NCI-H1694 (cell line): ENCODE results near the gene CIDEB.

Experiments used
- DNase-seq: peaks from one replicate; lab custom pipeline; 2025; lab: John Stamatoyannopoulos, UW

CIDEB gene

DNA sequence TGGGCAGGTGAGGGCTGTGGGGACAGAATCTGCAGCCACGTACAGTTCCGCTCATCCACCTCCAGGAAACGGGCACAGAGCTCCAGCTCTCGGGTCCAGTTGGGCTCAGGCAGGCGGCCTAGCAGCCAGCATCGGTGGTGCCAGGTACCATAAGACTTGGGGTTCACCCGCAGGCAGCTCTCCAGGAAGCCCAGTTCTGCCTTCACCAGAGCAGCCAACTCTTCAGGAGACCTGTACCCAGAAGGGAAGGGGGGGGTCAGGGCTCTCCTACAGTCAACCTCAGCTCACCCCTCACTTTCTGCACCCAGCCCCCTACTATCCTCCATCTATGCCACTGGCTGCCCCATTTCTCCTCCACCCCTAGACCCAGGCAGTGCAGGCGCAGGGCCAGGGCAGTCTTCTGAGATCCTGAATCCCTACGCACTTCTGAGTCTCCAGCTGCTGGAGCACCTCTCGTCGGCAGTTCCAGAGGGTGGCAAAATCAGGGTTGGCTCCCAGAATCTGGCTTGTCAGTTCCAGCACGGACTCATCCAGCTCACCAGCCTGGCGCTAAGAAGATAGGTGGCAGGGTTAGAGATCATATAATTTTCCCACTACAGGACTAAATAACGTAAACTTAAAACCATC lies 37.8 kb downstream of the CIDEB start:
- no peak for DNase-seq

DNA sequence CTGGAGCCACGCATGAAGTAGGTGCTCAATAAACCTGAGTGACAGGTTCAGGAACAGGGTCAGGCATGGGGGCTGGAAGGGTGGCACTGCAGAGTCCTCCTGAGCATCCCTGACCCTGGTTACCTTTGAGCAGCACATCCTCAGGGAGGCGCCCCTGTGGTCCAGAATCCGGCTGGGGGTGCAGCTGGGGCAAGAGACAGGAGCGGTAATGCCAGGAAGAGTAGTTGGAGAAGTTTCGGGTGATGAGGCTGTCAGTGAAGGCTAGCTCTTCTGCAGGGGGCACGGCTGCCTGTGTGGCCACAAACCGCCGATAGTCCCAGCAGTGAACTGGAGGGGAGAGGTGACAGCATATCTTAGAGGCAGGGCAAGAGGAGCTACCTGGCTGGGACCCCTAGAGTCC lies 38.4 kb downstream of the CIDEB start:
- DNase-seq, result no peak

DNA sequence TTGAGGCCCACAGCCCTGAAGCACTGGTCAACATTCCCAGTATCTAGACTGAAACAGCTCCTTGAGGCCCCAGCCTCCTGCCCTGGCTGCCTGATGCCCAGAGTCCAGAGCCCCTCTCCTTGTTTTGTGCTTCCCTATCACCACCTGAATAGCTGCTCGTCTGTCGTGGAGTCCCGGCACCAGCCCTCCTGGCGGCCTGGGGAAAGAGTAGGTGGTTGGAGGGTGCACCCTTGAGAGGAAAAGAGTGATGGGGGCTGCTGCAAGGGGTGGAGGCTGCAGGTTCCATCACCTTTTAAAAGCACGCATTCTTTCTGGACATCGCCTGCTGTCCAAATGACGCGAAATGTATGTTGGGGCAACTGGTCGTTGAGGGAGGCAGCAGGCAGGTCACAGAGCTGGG lies 39.6 kb downstream of the CIDEB start:
- DNase-seq, result no peak

DNA sequence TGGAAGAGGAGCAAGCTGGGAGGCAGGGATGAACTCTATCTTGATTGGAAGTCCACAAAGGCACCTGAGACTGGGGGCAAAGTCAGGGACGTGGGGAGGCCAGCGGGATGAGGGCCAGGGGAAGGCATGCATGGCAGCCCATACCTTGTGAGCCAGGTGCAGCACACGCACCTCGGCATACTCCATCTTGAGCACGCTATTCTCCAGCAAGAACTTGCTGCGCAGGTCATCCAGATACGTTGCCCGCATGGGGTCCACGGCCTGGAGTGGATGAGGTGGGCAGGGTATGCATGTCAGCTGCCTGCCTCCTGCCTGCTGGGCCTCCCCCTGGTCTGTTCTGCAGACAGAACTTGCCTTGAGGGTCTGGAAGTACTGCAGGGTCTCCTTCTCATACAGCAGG lies 40.3 kb downstream of the CIDEB start:
- DNase-seq, result no peak

DNA sequence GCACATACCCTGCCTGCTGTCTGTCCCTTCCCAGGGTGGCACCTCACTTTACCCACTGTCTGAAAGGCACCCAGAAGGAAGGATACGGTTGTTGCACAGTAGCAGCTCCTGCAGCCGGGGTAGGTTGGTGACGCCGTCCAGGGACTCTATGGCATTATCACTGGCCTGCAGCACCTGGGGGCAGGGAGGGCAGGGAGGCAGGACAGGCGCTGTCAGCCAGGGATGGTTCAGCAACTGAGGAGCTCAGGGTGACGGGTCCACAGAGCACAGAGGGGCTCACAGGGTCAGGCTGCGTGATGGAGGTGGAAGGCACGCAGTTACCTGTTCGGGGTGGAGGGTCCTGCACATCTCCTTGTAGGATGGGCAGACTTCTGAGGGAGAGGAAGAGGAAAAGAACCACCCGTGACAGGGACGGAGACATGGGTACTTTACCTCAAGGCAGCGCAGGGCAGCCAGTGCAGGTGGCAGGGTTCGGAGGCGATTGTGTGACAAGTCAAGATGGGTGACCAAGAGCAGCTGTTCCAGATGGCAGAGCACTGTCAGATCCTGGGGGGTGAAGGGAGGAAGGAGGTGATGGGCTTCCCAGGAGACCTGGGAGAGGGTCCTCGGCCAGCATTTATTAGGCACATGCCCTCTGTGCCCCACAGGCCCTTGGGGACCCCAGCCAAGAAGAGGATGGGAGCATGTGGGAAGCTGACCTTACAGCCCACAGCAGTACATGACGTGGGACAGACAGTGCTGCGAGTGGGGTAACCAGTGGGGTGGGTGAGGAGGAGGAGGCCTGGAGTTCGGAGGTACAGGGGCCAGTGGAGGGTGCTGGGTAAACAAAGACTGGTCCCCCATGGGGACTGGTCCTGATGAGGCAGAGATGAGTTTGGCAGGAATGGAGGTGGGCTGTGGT lies 41.2 kb downstream of the CIDEB start:
- DNase-seq, result no peak

DNA sequence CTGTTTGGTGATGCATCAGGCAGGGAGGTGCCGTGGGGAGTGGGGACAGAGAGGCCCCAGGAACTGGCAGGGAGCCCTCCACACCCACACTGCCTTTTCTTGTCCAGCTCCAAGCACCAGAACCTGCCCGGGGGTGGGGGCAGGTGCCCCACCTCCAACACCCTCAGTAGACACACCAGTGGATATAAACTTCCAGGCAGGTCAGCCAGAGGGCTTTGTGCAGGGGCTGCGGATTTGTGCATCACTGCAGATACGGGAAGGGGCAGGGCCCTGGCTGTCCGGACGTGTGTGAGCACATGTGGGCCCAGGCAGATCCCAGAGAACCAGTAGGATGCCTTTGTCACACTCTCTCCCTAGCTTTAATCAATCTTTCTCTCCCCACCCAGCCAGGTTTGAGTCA lies 43.5 kb downstream of the CIDEB start:
- no peak for DNase-seq

DNA sequence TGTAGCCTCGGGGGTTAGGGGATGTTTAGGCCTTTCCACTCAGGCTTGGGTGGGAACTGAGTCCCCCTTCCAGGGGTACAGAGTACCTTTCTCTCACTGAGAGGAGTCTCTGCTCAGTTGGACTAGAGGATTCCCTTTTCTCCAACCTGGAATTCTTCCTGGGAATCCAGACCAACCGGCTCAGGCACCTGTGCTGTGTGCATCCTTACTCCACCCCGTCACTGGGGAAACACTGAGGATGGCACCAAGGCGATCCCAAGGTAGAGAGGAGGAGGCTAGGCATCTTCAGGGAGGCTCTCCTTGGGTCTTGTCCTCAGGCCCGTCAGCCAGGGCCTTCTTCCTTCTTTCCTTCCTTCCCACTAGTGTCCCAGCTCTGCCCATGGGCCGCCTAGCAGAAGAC lies 43.9 kb downstream of the CIDEB start:
- no peak for DNase-seq

DNA sequence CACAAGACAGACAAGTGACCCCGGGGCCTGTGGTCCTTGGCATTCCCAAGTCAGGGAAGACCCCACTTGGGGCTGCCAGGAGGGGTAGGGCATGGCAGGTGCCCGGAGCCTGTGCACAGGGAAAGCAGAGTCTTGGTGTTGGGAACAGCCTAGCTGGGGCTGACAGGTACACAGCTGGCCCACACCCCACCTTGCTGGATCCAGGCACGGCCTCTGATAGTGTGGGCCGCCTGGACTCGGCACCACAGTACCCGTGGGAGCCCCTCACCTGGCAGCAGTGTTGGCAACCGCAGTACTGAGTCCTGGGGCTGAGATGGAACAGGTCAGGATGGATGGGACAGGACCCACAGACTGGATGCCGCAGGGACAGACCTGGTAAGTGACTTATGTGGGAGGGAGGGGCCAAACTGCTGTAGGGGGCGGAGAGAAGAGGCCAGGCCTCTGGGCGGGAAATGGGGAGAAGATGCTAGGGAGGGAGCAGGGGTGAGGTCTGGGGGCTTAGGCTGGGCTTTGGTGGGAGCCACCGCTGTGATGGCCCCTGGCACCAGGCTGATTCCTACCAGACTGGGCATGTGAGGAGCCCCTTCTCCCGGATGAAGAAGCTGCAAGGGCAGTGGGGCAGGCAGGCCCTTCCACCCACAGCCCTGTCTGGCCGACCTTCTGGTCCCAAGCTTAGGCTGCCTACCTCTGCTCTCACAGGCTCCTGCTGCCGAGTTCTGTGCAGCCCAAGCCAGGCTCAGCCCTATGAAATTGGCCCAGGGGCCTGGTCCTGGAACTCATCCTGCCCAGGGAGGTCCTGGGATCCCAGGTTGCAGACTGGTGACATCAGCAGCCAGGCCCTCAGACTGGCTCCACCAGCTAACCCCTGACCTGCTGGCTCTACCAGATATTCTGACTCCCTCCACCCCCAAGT lies 44.7 kb downstream of the CIDEB start, which contains the start of gene TGM1:
Gene TGM1 (minus strand): TSS at position 357 of the 913 bp plus-strand sequence. CDS start 825 bp downstream, outside the sequence.
- DNase-seq, result no peak

DNA sequence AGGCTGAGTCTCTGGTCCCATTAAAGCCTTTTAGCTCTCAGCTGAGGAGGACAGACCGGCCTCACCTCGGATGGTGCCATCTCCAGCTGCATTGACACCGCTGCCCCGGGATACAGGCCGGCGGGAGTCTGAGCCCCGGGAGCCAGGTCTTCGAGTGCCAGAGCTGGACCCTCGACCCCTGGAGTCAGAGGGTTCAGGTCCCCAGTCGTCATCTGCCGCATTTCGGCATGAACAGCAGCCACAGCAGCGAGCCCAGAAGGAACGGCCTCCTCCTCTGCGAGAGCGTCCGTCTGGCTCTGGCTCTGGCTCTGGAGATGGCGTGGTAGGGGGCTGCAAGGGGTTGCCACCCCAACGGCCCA lies 45.8 kb downstream of the CIDEB start:
- no peak for DNase-seq

DNA sequence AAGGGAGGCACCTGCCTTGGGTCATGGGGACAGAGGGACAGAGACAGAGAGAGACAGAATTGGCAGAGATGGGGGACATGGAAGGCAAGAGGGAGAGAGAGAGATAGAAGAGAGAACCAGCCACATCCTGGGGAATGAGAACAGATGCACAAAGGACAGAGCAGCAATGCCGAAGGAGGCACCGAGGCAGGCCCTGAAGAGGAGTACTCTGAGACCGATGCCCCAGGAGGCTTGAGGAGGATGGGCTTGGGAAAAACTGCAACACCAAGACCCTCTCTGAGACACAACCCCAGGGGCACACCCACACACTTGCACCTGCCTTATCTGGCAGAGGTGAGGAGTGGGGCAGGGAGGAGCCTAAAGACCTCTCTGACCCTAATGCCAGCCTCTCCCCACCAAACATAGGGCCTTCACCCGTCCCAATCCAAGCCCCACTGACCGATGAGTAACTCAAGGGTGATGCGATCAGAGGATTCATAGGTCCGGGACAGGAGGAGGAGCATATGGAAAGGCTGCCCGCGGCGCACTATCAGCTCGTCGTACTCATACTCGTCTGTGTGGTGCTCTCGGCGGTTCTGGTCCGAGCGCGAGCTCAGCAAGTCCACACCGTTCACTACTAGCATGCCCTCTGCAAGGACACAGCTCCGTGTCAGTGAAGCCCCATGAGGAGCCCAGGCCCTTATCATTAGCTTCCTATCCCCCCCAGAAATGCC lies 46.4 kb downstream of the CIDEB start:
- no peak for DNase-seq

DNA sequence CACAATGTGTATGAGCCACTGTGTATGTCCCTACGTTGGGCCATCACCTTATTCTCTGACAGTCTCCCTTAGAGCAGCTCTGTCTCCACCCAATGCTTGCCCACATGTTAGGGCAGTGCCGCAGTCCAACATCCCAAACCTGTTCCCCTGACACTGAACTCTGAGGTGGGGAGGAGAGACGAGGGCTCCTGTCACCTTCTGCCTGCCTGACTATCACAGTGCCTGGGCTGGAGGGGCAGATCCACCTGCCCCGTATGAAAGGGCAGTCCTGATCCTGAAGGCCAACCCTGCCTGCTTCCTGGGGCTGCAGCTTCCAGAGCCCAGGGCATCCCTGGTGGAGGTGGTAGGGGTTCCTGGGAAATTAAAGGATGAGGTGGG lies 47.0 kb downstream of the CIDEB start:
- no peak for DNase-seq

DNA sequence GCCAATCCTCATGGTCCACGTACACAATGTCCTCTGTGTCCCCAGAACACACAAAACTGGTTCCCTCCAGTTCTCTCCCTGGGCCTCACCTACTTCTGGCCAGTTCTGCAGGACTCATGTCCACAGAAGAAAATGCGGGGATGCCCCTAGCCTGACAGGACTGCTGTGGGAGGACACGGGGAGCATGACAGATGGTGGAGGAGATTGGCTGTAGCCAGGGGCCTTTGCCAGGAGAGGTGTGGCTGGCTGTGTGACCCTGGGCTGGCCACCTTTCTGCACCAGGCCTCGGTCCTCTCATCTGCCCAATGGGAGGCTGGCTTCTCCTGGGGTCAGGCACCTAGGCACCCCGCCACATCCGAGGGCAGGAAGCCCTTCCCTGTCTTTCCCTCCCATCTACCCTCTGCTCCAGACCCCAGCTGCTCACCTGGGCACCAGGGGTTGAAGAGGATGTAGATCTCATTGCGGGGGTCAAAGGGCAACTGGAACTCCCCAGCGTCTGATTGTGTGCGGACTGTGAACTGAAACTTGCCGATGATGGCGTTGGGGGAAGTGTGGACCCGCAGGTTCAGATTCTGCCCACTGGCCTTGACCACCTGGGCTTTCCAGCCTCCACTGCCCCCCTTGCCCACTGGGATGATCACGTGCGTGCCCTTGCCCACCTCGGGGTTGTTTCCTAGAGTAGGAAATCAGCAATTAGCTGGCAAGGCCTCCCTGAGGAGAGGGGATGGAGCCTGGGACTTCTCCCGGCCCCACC lies 47.6 kb downstream of the CIDEB start:
- DNase-seq, result no peak

DNA sequence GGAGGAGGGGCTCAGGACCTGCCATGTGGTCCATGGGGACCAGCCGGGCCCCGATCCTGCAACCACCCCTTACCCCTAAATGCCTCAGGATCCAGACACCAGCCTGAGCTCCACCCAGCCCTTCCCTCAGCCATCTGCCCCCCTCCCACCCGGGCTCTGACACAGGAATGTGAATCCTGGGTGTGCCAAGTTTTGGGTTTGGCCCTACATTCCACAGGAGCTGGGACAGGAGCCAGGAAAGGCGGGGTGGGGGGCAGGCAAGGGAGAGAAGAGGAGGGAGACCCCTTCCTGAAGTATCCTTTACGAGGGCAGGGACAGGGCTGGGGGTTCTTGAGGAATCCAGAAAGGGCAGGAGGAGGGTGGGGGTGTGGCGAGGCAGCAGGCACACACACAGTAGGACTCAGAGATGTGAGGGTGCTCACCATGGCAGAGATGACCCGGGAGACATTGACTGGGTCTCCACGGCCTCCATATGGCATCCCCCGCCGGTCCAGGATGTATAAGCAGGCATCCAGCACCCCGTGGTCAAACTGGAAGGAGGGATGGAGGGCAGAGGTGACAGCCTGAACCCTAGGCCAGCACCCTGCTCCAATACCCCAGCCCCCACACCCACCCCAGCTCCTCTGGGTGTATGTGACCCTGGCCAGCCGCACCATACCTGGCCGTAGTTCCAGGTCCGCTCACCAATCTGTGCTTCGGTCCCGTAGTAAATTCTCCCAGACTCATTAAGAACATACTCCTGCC lies 48.3 kb downstream of the CIDEB start:
- no peak for DNase-seq

DNA sequence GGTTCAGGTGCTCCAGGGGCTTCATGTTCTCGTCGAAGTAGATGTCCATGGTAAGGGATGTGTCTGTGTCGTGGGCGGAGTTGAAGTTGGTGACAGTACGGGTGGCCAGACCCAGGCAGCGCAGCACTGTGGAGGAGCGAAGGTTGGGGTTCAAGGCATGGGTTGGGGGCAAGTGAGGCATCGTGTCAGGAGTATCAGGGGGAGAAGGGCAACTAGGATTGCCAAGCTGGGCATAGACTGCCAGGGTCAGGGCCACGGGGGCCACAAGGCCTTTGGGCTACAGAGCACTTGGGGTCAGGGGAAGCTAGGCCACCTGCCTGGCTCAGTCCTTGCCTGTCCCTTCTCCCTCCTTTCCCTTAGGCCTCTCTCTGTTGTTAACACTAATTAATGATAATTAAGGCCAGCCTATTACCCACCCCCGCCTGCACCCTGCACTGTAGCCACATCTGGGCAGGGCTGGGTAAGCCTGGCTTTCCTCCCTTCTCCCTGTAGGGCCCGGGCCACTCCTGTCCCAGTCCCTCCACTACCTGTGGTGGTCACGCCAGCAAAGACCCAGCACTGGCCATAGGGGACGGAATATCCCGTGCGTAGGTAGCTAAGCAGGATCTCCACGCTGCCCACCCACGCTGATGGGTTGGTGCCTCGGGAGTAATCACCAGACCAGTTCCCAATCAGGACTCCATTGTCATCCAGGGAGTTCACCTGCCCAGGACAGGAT lies 49.1 kb downstream of the CIDEB start:
- no peak for DNase-seq

DNA sequence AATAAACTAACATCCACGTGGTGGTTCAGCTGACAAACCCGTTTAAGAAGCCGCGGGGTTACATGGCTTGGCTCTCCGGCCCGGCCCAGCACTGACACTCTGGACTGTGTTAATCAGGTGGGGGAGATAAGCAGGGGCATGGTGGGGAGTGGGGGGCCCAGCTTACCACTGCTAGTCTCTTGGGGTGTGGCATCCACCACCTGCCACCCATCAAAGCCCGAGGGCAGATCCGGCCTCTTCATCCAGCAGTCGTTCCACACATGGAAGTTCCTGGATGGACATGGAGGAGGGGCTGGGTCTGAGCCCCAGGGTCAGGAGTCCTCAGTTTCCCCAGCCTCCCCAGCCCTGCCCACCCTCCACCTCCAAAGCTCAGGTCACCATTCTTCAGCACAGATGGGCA lies 49.7 kb downstream of the CIDEB start:
- no peak for DNase-seq

DNA sequence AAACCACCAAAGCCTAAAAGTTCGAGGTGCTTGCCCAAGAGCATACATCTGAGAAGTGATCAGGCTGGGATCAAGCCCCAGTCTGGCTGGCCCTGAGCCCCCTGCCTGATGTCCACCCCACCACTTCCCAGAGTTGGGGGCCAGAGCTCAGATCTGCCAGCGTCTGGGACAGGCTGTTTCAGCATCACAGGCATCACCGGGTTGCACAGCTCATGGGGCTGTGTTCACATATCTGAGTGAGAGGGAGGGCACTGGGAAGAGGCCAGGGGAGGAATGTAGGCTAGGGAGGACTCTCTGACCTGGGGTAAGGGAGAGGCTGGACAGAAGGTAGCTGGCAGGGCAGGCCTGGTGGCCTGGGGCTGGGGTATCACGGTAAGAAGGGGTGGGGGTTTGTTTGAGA lies 50.8 kb downstream of the CIDEB start:
- DNase-seq, result no peak

DNA sequence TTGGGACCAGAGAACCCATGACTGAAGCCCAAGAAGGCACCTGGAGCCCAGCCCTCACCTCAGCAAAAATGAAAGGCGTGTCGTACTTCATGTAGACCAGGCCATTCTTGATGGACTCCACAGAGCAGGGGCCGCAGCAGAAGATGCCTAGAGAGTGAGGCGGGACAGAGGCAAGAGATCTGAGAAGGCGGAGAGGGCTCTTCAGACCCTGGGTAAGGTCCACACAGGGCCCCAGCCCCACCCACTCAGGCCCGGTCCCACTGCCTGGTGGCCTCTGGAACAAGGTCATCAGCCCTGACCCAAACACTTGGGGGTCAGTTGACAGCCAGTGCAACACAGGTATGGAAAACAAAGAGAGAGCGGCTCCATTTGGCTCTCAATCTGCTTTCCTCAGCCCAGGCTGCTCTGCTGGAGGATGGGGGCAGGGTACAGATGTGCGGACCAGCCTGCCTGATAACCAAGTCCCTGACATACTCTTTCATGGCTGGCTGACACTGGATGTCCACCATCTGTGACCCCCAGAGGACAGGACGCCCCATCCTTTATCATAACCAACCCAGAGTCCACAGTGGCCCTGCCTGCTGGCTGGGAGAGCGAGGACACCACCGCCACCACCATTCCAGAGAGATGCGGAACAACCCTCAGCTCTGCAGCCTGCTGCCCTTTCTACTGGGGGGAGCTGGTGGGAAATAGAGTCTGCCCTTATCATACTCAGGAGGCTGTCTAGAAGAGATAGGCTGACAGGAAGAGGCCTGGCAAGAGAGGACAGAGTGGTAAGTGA lies 51.7 kb downstream of the CIDEB start:
- no peak for DNase-seq

DNA sequence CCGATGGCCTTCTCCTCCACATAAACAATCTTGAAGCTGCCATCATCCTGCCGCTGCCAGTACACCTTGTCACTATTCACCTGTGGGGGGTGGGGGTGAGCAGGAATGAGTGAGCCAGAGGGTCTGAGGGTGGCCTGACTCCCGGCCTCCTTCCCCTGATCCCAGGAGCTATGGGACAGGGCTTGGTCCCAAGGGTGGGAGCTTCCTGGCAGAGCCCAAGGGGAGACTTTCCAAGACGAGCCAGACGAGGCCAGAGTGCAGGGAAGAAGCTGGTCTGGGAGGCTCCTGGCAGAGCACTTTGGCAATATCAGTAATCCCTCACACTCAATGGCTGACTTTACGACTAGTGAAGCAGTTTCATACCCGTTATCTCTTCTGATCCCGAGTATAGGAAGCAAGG lies 52.3 kb downstream of the CIDEB start:
- DNase-seq, result no peak
